HT-29 (cell line): ENCODE measurements around the gene ATP9B. TPM values are rescaled to one million over a fixed set of nuclear protein-coding genes. Genes with fewer than 3 reads are reported as not detected.

Experiments
- DNase-seq: peaks from one replicate; pipeline ENCODE4 v3.0.0-alpha.2; 2015; ENCODE audit warnings: low spot score
- total RNA-seq: library from RNA; depleted of rRNA; stranded (reverse); fragments of >200 nt; shearing (Covaris generic); gene quantifications from 2 replicates; pipeline ENCODE4 v1.2.3, GENCODE V29; 2014

ATP9B gene
- total RNA-seq, 1 experiment from 2014 or later = 27.1 TPM

DNA sequence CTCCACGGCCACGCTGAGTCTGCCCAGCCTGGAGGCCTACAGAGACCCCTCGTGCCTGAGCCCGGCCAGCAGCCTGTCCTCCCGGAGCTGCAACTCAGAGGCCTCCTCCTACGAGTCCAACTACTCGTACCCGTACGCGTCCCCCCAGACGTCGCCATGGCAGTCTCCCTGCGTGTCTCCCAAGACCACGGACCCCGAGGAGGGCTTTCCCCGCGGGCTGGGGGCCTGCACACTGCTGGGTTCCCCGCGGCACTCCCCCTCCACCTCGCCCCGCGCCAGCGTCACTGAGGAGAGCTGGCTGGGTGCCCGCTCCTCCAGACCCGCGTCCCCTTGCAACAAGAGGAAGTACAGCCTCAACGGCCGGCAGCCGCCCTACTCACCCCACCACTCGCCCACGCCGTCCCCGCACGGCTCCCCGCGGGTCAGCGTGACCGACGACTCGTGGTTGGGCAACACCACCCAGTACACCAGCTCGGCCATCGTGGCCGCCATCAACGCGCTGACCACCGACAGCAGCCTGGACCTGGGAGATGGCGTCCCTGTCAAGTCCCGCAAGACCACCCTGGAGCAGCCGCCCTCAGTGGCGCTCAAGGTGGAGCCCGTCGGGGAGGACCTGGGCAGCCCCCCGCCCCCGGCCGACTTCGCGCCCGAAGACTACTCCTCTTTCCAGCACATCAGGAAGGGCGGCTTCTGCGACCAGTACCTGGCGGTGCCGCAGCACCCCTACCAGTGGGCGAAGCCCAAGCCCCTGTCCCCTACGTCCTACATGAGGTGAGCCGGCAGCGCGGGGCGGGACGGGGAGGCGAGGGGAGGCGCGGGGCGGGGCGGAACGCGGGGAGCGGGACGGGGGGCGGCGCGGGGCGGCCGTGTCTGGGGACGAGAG is 341.8 kb downstream of the ATP9B start:
- DNase-seq = no peak

DNA sequence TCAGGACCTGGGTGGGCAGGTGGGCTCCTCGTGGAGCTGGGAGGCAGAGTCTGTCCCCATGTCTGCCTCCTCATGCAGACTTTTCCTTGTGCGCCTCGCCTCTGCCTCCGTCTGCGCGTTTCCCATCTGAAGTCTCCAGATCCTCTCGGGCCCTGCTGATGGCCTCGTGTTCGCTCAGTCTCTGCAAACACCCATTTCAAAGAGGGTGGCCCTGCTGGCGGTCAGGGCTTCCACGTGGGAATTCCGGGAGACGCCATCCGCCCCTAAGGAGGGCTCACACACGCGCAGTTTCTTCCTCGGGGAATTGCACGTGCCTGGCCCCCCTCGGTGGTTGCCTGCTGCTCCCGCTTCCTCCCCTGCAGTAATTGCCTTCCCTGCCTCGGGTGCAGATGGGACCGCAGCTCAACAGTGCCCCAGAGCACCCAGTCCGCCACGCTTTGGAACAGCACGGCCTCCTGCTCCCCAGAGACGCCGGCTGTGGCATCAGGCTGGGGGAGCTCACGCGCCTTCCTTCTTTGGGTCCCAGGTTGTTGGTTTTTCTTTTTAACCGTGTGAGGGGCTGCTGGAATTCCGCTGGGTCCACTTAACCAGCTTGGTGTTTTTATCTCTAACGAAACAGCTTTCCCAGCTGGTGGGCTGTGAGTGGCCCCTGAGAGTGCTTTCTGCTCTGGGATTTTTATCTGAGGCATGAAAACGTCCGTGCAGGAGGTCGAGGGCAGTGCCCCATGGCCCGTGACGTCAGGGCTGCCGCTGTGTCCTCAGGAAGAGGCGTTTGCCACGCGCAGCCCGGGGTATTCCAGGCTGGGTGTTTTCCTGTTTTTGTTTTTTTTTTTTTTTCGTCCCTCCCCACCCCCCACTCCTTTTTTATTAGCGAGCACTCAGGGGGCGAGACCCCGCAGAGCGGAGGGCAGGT is 342.7 kb downstream of the ATP9B start:
- no peak for DNase-seq

DNA sequence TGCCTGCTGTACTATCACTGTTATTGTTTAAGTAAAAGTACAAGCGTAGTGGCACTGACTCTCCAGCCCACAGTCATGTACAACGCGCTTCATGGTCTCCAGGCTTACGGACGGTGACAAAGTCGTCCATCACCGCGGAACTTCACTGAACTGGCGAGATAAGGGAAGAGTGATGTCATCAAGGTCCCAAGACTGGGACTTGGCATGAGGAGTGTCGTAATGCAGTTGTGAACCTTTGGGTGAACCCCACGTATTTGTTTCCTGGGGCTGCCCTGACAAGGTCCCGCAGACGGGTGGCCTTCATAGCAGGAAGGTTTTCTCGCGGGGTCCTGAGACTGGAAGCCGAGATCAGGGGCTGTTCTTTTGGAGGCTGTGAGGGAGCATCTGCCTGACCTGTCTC is 343.8 kb downstream of the ATP9B start:
- no peak for DNase-seq

GRCh38 chr18:79413426-79413825 is 344.2 kb downstream of the ATP9B start:
- no peak for DNase-seq

DNA sequence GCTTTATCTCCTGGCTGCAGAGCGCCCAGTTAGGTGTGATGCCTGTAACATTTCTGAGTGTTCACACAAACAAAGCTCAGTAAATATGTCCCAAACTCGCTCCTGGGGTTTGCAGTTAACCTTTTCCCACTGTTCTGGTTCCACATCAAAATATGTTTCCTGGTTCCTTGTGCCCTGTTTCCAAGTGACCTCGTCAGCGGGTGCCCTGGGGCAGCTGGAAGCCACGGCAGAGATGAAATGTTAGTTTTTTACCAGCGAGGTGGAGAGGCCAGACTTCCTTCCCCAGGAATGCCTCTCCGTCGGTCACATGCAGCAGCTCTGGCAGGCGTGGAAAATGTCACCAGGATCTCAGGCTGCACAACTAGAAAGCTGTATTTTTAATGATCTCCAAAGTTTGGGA is 344.7 kb downstream of the ATP9B start:
- no peak for DNase-seq

- no peak for DNase-seq
These were observed 347.0 kb downstream of the ATP9B start for GRCh38 chr18:79416022-79416676.

- DNase-seq = no peak
These were observed 347.5 kb downstream of the ATP9B start for GRCh38 chr18:79416677-79417052.

- no peak for DNase-seq
These were observed 349.0 kb downstream of the ATP9B start for GRCh38 chr18:79418236-79418635.

GRCh38 chr18:79418642-79419041 is 349.4 kb downstream of the ATP9B start:
- no peak for DNase-seq

DNA sequence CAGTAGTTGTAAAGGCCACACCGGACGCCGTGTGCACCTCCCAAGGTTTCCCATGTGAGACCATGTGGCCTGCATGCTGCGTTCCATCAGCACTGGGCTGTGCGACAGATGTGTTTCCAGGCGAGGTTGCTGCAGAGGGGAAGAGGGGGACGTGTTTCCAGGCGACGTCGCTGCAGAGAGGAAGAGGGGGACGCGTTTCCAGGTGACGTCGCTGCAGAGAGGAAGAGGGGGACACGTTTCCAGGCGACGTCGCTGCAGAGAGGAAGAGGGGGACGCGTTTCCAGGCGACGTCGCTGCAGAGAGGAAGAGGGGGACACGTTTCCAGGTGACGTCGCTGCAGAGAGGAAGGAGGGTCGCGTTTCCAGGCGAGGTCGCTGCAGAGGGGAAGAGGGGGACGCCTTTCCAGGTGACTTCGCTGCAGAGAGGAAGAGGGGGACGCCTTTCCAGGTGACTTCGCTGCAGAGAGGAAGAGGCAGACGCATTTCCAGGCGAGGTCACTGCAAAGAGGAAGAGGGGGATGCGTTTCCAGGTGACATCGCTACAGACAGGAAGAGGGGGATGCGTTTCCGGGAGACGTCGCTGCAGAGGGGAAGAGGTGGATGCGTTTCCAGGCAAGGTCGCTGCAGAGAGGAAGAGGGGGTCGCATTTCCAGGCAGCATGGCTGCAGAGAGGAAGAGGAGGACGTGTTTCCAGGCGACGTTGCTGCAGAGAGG is 351.0 kb downstream of the ATP9B start:
- DNase-seq = no peak

DNA sequence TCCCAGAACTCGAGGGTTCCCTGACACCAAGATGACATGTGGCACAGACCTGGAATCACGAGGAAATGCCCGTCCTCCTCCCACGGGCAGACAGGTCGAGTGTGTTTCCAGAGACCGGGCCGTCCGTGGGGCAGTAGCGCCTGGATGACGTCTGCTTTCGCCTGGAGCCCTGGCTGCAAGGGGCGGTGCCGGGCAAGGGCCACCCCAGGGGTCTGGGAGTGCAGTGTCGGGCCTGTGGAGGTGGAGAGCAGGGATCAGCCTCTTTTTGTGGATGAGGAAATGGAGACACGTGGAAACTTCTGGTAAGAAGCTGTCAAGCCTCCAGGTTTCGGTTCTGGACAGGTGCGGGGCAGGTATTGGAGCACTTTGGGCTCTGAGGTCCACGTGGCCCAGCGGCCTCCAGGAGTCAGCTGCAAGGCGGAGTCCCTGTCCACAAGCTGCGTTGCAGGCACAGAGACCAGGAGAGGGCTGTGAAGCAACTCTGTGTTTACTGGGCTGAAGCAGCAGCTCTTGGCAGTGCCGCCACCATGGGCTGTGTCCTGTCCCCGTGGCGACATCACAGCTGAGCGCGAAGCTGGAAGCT is 352.2 kb downstream of the ATP9B start:
- no peak for DNase-seq

GRCh38 chr18:79422022-79422782 is 353.0 kb downstream of the ATP9B start:
- no peak for DNase-seq

- DNase-seq = no peak
These were observed 353.6 kb downstream of the ATP9B start for GRCh38 chr18:79422783-79423165.

DNA sequence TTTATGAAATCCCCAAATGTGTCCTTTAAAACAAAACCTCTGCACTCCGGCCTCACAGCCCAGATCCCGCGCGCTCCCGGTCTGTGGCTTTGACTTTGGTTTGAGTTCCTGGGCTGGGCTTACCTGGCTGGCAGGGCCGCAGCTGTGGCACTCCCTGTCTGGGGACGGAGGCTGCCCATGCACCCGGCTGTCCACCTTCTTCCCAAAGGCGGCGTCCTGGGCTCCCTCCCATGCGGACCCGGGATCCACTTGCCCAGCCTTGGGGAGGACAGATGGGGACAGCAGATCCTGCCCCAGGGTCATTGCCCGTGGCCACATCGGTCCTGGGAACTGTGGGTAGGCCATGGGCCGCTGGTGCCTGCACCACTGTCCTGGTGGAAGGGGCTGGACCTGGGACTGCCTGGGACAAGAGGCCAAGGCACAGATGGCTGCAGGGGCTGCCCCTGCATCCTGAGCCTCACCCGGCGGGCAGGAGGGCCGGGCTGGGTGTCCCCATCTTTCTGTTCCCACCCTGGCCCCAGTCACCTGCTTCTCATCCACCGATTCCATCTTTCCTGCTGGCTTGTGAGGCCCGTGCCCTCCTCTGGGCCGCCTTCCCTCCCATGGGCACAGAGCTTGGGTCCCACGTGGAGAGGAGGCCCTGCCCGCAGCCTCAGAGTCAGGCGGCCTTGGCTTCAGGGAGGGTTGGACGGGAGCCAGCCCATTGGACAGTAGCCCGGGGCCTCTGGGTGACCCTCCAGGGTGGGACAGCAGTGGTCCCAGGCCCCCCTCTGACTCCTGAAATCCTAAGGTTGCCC is 354.2 kb downstream of the ATP9B start:
- DNase-seq = no peak

- DNase-seq = no peak
These were observed 354.9 kb downstream of the ATP9B start for GRCh38 chr18:79424008-79424565.

GRCh38 chr18:79424880-79425568 is 355.8 kb downstream of the ATP9B start:
- DNase-seq = no peak

DNA sequence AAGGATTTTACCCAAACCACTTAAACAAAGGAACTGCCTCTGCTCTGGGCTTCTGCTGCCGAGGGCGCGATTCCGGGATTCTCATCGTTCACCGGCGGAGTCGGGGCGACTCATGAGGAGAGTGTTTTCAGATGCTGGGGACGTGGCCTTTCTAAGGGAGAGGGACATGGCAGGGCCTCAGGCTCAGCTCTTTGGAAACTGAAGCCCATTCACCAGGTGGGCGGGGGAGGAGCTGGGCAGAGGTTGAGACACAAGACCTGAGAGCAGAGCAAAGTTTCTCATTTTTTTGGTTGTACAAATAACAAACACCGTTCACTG is 356.3 kb downstream of the ATP9B start:
- no peak for DNase-seq
